ENCODE data around the gene USP2. TPM values are rescaled to one million over a fixed set of nuclear protein-coding genes. Genes with fewer than 3 reads are reported as not detected.
"Not testable (repeated sequence)": the region's sequence is repeated elsewhere in the genome, so short reads cannot be mapped to it uniquely, and the experiment has no call there.

Gene USP2
- total RNA-seq, 2 experiments from 2014 or later = 0.55 to 0.68 TPM

DNA sequence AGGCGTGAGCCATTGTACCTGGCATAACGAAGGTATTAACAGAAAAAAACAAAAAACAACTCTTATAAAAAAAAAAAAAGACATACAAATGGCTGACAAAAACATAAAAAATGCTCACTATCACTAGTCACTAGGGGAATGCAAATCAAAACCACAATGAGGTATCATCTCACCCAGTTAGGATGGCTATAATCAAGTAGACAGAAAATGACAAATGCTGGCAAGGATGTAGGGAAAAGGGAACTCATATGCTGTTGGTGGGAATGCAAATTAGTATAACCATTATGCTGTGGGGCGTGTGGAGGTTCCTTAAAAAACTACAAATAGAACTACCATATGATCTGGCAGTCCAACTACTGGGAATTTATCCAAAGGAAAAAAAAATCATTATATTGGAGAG lies 24.5 kb upstream of the USP2 start:
- no peaks in the 10 kb centered on the region for H3K36me3 Mint-ChIP-seq (ENCODE audit: low read depth)
- no peak for ATAC-seq
- H3K27ac Mint-ChIP-seq = no peak overlapping the region

DNA sequence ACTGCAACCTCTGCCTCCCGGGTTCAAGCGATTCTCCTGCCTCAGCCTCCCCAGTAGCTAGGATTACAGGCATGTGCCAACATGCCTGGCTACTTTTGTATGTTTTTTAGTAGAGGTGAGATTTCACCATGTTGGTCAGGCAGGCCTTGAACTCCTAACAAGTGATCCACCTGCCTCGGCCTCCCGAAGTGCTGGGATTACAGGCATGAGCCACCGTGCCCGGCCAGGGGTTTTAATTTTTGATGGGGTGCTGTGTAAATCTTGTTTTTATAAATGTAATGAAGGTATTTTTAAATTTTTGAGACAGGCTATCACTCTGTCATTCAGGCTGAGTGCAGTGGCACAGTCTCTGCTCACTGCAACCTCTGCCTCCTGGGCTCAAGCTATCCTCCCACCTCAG lies 24.0 kb upstream of the USP2 start:
- H3K27me3 Mint-ChIP-seq (ENCODE audit: low read depth) = peaks cover 18% of the 10 kb centered on the region
- ATAC-seq; POLR2A ChIA-PET; H3K4me3 Mint-ChIP-seq; H3K36me3 Mint-ChIP-seq (ENCODE audit: low read depth); H3K27ac Mint-ChIP-seq; DNase-seq; H3K4me1 Mint-ChIP-seq (ENCODE audit: low read depth); CTCF ChIA-PET: not testable (repeated sequence)
- H3K9me3 Mint-ChIP-seq (ENCODE audit: insufficient read depth) = peaks cover 11% of the 10 kb centered on the region

More for the DNA sequence above, 24.5 kb upstream of the USP2 start:
- DNase-seq = no peak
- H3K4me3 Mint-ChIP-seq = no peak overlapping the region
- ChIA-PET POLR2A (no interaction called here), CTCF (no interaction called here)
- peaks cover 14% of the 10 kb centered on the region for H3K27me3 Mint-ChIP-seq (ENCODE audit: low read depth)
- H3K4me1 Mint-ChIP-seq (ENCODE audit: low read depth) = no peaks in the 10 kb centered on the region
- peaks cover 5% of the 10 kb centered on the region for H3K9me3 Mint-ChIP-seq (ENCODE audit: insufficient read depth)

DNA sequence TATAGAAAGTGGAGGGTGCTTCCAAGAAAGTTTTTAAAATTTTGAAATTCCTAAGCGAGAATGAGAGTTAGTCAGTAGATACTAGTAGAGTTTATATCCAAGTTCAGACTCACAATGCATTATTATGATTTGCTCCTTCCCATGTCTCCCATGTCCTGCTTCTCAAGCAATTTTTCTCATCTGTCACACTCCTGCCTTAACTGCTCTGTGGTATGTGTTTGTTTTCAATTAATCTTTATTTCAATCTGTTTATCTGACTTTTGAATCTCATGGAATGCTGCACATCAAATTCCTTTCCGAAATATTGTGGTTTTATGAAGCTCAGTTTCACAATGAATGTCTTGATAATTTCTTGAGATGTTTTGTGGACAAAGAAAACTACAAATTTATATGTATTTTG lies 23.4 kb upstream of the USP2 start:
- Mint-ChIP-seq H3K4me3 (no peak overlapping the region), H3K27me3 (ENCODE audit: low read depth) (peaks cover 20% of the 10 kb centered on the region), H3K27ac (no peak overlapping the region), H3K9me3 (ENCODE audit: insufficient read depth) (peaks cover 13% of the 10 kb centered on the region), H3K36me3 (ENCODE audit: low read depth) (no peaks in the 10 kb centered on the region), H3K4me1 (ENCODE audit: low read depth) (no peaks in the 10 kb centered on the region)
- DNase-seq (no peak), ATAC-seq (no peak)
- POLR2A ChIA-PET = no interaction called here
- CTCF ChIA-PET = interaction anchor here (1.2 kb wide), 2 partner anchors 70 to 198 kb away, joined by 3 read pairs; no protein-coding TSS in a partner anchor

DNA sequence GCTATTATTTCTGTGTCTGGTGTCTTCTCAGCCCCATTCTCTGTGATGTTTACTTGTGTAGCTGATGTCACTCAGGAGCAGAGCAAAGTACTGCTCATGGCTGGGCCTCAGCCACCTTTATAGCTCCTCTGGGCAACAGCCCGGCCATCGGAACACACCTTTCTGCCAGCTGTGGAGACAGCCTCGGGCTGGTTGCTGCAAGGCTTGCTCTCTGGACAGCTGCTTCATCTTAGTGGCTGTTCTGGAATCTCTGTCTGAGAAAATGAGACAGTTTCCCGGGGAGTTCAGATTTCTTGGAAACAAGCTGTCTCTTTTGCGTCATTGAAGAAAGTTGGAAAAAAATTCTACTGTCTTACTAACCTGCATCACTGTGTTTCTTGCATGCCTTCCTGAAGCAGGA lies 21.5 kb upstream of the USP2 start:
- no peak overlapping the region for H3K4me3 Mint-ChIP-seq
- H3K27me3 Mint-ChIP-seq (ENCODE audit: low read depth) = peaks cover 28% of the 10 kb centered on the region
- ChIA-PET POLR2A (no interaction called here), CTCF (interaction anchor here (0.9 to 1.4 kb wide), 2 partner anchors 47 to 71 kb away, joined by 4 read pairs; no protein-coding TSS in a partner anchor)
- H3K27ac Mint-ChIP-seq = no peak overlapping the region
- no peaks in the 10 kb centered on the region for H3K36me3 Mint-ChIP-seq (ENCODE audit: low read depth)
- ATAC-seq = no peak
- DNase-seq = no peak
- H3K9me3 Mint-ChIP-seq (ENCODE audit: insufficient read depth) = peaks cover 18% of the 10 kb centered on the region
- no peaks in the 10 kb centered on the region for H3K4me1 Mint-ChIP-seq (ENCODE audit: low read depth)

DNA sequence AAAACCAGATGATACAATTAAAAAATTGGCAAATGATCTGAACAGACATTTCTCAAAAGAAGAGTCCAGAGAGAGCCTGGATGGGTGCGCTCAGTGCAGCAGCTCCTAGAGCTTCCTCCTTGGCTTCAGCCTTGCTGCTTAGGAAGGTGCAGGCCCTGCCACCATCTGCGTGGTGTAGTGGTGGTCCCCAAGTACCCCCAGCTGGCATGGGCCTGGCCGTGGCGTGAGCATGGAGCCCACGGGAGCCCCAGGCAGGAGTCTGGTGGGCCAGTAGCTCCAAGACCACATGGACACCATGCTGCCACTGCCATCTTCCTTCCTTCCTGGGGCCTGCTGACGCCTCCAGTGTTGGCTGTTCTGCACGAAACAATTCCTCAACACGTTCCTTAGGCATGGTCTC lies 21.0 kb upstream of the USP2 start:
- ATAC-seq = no peak
- Mint-ChIP-seq H3K4me1 (ENCODE audit: low read depth) (no peaks in the 10 kb centered on the region), H3K36me3 (ENCODE audit: low read depth) (no peaks in the 10 kb centered on the region), H3K27ac (no peak overlapping the region), H3K9me3 (ENCODE audit: insufficient read depth) (peaks cover 23% of the 10 kb centered on the region), H3K27me3 (ENCODE audit: low read depth) (peaks cover 31% of the 10 kb centered on the region), H3K4me3 (no peak overlapping the region)
- ChIA-PET CTCF (interaction anchor here (0.9 to 1.4 kb wide), 2 partner anchors 46 to 72 kb away, joined by 4 read pairs; no protein-coding TSS in a partner anchor), POLR2A (no interaction called here)
- DNase-seq = no peak

DNA sequence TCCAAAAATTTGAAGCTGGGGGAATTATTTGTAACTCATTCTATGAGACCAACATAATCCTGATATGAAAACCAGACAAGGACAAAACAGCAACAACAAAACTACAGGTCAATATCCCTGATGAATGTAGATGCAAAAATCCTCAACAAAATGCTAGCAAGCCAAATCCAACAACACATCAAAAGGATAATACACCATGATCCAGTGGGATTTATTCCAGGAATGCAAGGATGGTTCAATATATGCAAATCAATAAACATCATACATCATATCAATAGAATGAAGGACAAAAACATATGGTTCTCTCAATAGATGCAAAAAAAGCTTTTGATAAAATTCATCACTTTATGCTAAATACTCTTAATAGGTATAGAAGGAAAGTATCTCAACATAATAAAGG lies 19.4 kb upstream of the USP2 start:
- H3K36me3 Mint-ChIP-seq (ENCODE audit: low read depth) = no peaks in the 10 kb centered on the region
- no peaks in the 10 kb centered on the region for H3K4me1 Mint-ChIP-seq (ENCODE audit: low read depth)
- H3K27ac Mint-ChIP-seq = no peak overlapping the region
- H3K27me3 Mint-ChIP-seq (ENCODE audit: low read depth) = peaks cover 32% of the 10 kb centered on the region
- no peak overlapping the region for H3K4me3 Mint-ChIP-seq
- no peak for DNase-seq
- CTCF ChIA-PET = no interaction called here
- POLR2A ChIA-PET = no interaction called here
- ATAC-seq = no peak
- peaks cover 28% of the 10 kb centered on the region for H3K9me3 Mint-ChIP-seq (ENCODE audit: insufficient read depth)

DNA sequence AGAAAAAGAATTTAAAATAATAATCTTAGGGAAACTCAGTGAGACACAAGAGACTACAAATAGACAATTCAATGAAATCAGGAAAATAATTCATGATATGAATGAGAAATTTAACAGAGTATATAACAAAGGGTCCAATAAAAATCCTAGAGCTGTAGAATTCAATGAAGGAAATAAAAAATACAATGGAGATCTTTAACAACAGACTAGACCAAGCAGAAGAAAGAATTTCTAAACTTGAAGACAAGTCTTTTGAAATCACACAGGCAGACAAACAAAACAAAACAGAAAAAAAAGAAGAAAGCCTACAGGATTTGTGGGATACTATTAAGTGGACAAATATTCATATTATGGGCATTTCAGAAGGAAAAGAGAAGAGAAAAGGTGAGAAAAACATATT lies 16.2 kb upstream of the USP2 start:
- Mint-ChIP-seq H3K4me3 (no peak overlapping the region), H3K27me3 (ENCODE audit: low read depth) (peaks cover 45% of the 10 kb centered on the region), H3K9me3 (ENCODE audit: insufficient read depth) (peaks cover 28% of the 10 kb centered on the region), H3K4me1 (ENCODE audit: low read depth) (no peaks in the 10 kb centered on the region), H3K36me3 (ENCODE audit: low read depth) (no peaks in the 10 kb centered on the region), H3K27ac (no peak overlapping the region)
- CTCF ChIA-PET = interaction anchor here (1.0 to 1.7 kb wide), 2 partner anchors 41 to 77 kb away, joined by 4 read pairs; no protein-coding TSS in a partner anchor
- ATAC-seq (no peak), DNase-seq (no peak)
- POLR2A ChIA-PET = interaction anchor here (0.7 kb wide), 1 partner anchor 66 kb away, joined by 3 read pairs; no protein-coding TSS in a partner anchor

DNA sequence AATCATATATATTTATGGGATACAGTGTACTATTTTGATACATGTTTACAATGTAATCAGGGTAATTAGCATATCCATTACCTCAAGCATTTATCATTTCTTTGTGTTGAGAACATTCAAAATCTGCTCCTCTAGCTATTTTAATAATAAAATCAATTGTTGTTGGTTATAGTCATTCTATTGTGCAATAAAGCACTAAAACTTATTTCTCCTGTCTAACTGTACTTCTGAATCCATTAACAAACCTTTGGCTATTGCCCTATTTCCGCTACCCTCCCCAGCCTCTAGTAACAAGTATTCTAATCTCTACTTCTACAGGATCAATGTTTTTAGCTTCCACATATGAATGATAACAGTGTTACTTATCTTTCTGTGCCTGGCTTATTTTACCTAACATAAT lies 15.3 kb upstream of the USP2 start:
- DNase-seq (no peak), ATAC-seq (no peak)
- H3K9me3 Mint-ChIP-seq (ENCODE audit: insufficient read depth) = peaks cover 28% of the 10 kb centered on the region
- no peaks in the 10 kb centered on the region for H3K36me3 Mint-ChIP-seq (ENCODE audit: low read depth)
- no peak overlapping the region for H3K4me3 Mint-ChIP-seq
- no peak overlapping the region for H3K27ac Mint-ChIP-seq
- H3K4me1 Mint-ChIP-seq (ENCODE audit: low read depth) = no peaks in the 10 kb centered on the region
- ChIA-PET POLR2A (no interaction called here), CTCF (interaction anchor here (1.7 kb wide), 1 partner anchor 41 kb away, joined by 4 read pairs; no protein-coding TSS in a partner anchor)
- H3K27me3 Mint-ChIP-seq (ENCODE audit: low read depth) = peaks cover 46% of the 10 kb centered on the region

DNA sequence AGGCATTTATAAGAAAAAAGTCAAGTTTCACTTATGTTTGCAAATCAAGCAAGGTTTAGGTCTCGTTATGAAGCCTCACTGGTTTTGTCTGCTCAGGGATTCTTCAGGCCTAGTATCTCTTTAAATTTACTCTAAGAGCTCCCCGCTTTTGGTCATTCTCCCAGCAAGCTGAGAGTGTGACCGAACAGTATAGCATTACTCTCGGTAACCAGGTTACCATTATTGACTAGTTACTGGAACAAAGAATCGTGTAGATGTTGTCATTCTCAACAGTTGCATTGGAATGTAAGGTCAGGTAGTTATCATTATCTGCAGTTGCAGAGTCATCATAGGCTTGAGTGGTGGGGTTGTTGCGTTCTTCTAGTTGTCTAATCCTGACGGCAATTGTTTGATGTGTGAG lies 9.8 kb upstream of the USP2 start:
- H3K4me3 Mint-ChIP-seq = no peak overlapping the region
- no peak overlapping the region for H3K27ac Mint-ChIP-seq
- no peaks in the 10 kb centered on the region for H3K9me3 Mint-ChIP-seq (ENCODE audit: insufficient read depth)
- no peaks in the 10 kb centered on the region for H3K4me1 Mint-ChIP-seq (ENCODE audit: low read depth)
- no peak for ATAC-seq
- ChIA-PET CTCF (no interaction called here), POLR2A (no interaction called here)
- no peak for DNase-seq
- H3K36me3 Mint-ChIP-seq (ENCODE audit: low read depth) = no peaks in the 10 kb centered on the region
- H3K27me3 Mint-ChIP-seq (ENCODE audit: low read depth) = peaks cover 17% of the 10 kb centered on the region

DNA sequence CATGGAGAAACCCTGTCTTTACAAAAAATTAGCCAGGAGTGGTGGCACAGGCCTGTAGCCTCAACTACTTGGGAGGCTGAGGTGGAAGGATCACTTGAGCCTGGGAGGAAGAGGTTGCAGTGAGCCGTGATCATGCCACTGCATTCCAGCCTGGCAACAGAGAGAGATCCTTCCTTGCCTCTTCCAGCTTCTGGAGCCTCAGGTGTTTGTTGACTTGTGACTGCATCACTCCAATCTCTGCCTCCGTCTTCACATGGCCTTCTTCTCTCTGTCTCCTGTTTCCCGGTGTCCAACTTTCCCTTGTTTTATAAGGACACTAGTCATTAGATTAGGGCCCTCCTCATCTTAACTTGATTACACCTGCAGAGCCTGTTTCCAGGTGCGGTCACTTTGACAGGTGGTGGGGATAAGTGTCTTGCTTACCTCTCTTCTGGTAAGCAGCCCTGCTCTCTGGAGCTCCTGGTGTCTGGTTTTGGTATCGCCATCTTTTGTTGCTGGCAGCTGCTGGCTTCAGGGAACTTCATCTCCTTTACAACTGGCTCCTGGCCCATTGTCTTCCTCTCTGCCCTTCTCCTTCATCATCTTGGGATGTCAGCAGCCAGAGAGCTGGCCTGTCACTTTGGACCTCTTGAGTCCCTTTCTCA lies 8.2 kb upstream of the USP2 start:
- ATAC-seq (peak; percentile 53), DNase-seq (peak; percentile 43)
- ChIA-PET CTCF (interaction anchor here (1.0 to 1.3 kb wide), 6 partner anchors 8 to 353 kb away, joined by 3 to 5 read pairs (median 4); partner anchors contain the start of gene USP2), POLR2A (no interaction called here)
- peaks cover 13% of the 10 kb centered on the region for H3K27me3 Mint-ChIP-seq (ENCODE audit: low read depth)
- no peaks in the 10 kb centered on the region for H3K36me3 Mint-ChIP-seq (ENCODE audit: low read depth)
- no peaks in the 10 kb centered on the region for H3K9me3 Mint-ChIP-seq (ENCODE audit: insufficient read depth)
- H3K4me1 Mint-ChIP-seq (ENCODE audit: low read depth) = no peaks in the 10 kb centered on the region
- H3K4me3 Mint-ChIP-seq = no peak overlapping the region
- no peak overlapping the region for H3K27ac Mint-ChIP-seq

DNA sequence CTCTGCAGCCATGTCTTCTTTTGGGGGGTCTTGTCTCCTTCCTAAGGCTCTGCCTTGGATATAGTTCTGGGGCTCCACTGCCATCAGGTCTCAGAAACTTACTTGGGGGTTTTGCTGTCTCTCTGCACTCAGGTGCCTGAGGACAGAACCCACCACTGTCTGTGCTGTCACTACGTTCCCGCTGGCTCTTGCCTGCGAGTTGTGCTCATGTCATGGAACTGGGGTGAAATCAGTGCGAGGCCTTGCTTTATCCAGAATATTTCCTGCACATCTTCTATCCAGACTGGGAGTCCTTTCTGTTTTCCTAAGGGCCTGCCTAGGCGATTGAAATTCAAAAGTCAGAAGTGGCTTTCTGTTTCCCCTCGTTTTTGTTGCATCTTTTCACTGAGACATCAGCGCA lies 6.6 kb upstream of the USP2 start:
- POLR2A ChIA-PET = no interaction called here
- H3K27me3 Mint-ChIP-seq (ENCODE audit: low read depth) = peaks cover 7% of the 10 kb centered on the region
- no peak overlapping the region for H3K4me3 Mint-ChIP-seq
- CTCF ChIA-PET = no interaction called here
- H3K9me3 Mint-ChIP-seq (ENCODE audit: insufficient read depth) = no peaks in the 10 kb centered on the region
- no peaks in the 10 kb centered on the region for H3K36me3 Mint-ChIP-seq (ENCODE audit: low read depth)
- DNase-seq = no peak
- no peak for ATAC-seq
- H3K27ac Mint-ChIP-seq = no peak overlapping the region
- H3K4me1 Mint-ChIP-seq (ENCODE audit: low read depth) = no peaks in the 10 kb centered on the region

DNA sequence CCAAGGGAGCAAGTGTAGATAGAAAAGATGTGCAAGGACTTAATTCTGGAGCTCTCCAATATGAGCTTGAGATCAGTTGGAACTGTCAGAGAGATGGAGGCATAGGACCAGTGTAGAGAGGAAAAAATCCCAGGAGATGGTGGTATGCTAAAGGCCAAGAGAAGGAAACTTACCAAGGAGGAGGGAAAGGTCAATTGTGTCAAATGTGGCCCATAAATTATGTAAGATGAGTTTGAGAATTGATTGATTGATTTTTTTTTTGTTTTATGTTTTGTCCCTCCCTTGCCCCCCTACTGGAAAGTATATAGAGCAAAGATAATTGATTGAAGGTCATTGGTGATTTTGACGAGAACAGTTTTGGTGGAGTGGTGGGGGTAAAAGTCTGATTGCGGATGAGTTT lies 2.8 kb upstream of the USP2 start:
- ChIA-PET CTCF (interaction anchor here (2.6 kb wide), 1 partner anchor 90 kb away, joined by 9 read pairs; no protein-coding TSS in a partner anchor), POLR2A (no interaction called here)
- Mint-ChIP-seq H3K27me3 (ENCODE audit: low read depth) (peaks cover 7% of the 10 kb centered on the region), H3K27ac (no peak overlapping the region), H3K36me3 (ENCODE audit: low read depth) (no peaks in the 10 kb centered on the region), H3K4me1 (ENCODE audit: low read depth) (peaks cover 9% of the 10 kb centered on the region), H3K4me3 (no peak overlapping the region), H3K9me3 (ENCODE audit: insufficient read depth) (no peaks in the 10 kb centered on the region)
- DNase-seq = no peak
- ATAC-seq = no peak
